Inferior parietal cortex (tissue), 1 donor: Measurements from ENCODE around the gene AQP5.
"Not testable (repeated sequence)": the region's sequence is repeated elsewhere in the genome, so short reads cannot be mapped to it uniquely, and the experiment has no call there.

Experiments used
- DNase-seq: peaks from one replicate; pipeline ENCODE4 v3.0.0-alpha.2; 2016; ENCODE audit errors: extremely low spot score

Gene AQP5

DNA sequence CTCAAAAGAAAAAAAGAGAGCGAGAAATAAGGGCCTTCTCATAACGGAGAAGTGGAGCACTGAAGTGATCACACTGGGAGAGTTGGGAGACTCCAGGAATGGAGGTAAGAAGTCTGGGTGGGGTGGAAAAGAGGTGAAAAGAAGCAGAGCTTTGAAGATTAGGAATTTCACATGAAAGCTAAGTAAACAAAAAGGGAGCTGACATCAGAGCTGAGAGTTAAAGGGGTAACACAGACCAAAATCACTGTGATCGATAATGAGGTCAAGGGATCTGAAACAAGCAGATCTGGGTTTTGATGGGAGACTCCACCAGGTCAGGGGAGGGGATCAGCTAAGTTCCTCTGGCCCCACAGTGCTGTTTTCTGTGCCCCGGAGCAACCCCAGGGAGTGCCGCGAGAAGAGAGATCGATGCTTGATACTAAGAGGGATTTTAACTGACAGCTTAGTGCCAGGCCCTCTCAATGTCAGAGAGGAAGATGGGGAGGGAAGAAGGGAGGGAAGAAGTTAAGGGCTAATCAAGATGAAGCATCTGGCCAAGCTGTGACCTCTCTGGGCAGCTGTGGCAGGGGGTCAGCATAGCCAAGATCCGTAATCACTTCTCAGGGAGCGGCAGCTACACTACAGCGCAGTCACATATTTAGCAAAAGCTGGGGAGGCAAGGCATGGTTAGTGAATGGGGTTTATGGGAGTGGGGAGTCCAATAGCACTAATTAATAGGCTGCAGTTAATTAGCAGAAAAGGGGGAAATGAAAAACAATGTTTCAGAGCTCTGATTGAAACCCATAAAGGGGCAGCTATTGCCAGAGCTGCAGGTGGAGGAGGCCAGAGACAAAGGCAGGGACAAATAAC is 19.1 kb downstream of the AQP5 start:
- no peak for DNase-seq

DNA sequence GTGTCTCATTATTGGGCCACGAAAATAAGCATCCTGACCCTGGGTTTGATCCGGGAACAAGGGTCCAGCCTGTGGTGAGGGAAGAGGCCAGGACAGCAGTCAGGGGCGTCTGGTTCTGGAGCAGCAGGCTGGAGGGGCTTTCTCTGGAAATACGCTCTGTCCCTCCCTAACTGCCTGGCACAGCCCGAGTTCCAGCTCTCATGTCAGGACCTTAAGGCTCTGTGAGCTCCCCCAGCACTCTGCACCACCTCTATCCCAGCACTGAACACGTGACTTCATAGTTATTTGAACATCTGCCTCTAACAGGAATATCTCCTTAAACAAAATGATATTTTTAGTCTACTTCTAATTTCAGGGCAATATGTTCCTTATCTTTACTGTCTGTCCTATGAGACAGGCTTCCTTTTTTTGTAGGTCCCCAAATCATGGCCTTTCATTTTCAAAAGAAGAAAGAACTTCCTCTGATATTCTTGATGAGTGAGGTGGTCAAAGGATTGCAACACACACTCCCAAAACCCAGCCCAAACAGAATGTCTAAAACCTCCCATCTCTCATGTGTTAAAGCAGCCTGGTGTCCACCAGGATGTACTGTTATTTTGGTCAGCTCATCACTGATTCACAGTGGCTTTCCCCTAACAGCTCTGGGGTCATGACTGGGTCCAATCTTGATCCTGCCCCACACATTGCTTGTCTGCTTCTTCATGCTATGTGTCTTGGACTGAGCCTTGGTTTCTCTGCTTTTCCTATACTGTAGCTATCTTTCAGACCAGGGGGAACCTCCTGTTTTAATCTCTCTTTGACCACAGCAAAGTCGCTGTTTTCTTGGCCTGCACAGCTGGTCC is 20.8 kb downstream of the AQP5 start:
- no peak for DNase-seq

DNA sequence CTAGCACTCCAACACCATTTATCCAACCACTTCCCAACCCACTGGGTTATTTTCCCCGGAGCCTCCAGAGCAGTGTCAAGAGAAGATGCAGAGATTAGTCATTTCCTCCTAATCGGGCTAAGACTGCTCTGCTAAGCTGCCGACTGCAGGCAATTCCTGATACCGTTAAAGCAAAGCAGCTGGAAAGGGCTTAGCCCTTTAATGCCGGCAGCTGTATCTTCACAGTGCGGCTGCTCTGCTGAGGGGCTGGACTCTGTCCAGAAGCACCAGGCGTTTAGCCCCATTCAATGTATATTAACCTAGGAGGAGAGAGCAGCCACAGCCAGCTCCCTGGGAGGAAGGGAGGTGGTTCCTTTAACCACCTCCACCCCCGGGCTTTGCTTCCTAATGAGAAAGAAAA is 22.2 kb downstream of the AQP5 start:
- DNase-seq = peak; percentile 58

DNA sequence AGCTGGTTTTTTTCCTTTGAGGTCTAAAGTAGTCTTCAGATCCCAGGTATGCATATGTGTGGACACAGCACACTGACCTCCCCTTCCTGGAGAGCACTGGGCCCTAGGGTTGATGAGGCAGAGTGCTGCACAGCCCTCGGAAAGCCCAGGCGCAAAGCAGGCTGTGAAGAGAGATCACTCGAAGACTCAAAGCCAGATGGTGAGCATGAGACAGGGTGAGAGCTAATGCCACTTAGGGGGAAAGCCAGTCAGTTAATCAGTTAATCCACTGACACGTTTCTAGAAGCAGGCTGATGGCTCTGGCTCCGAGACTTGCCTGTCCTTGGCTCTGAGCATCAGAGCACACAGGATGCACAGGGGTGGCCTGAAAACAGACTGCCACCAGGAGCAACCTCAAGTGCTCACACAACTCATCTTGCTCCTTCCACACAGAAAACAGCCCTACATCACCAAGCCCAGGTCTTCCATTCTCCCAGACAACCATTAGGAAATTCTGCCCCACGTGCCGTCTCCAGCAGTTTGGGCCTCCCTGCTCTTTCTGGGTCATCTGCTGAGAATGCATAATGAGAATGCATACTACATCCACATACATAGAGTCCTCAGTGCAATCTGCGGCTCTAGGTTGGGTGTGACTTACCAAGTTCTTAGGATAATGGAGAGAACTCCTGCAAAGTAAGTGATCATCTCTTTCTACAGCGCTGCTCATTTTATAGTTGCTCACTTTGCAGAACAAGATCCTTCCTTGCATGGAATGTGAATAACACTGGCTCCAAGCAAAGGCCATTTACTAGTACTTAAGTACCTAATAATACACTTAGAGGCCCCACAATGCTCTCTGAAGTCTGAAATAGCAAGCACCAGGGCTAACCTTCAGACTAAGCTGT is 23.0 kb downstream of the AQP5 start:
- DNase-seq = no peak

DNA sequence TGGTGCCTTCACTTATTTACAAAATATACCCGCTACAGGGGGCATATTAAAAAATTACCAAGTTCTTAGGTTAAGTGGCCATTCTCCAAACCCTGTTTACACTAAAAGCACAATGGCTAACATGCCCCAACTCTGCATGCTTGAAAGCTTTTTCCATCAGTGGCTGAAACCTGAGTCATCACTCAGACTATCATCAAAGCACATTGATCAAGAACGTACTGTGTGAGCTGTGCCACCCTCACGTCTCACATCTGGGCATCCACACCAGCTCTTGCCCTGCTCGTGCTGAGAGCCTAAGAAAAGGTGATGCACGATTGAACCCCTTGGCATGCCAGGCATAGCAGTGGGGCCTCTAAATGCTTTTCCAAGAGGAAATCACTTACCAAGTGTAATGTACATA is 24.3 kb downstream of the AQP5 start:
- DNase-seq = no peak

DNA sequence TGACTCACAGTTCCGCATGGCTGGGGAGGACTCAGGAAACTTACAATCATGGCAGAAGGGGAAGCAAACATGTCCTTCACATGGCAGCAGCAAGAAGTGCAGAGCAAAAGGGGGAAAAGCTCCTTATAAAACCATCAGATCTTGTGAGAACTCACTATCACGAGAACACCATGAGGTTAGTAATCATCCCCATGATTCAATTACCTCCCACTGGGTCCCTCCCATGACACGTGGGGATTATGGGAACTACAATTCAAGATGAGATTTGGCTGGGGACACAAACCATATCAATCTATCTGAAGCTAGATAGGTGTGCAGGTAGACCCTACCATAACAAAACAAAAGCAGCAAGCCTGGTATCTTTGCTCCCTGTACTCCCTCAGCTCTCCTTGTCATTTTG is 24.8 kb downstream of the AQP5 start:
- not testable (repeated sequence) for DNase-seq

DNA sequence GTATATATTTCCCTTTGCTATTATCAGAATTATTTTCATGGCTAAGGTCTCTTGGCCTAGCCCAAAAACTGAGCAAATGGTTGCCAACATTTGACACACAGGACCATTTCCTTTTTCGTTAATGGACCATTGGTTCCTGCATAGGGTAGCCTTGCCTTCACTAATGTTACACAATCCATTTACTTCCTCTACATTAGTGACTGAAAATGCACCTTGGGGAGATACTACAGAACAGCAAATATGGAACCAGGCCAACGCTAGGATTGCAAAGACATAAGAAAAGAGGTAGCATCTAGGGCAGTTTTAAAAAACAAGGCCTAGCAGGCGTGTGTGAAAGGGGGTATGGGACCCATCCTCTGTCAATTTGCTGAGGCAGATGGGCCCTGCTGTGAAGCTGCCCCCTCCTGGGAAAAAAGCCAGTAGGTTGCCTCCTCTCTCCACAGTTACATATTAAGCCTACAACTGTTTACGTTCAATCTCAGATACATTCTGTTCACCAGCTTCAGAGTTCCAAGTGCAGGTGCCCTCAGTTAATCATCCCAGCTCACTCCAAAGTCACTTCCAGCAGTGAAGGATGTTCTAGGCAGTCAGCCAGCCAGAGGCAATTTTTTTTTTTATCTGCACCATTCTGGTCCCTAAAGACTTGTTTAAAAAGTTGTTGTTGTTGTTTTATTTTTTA is 26.1 kb downstream of the AQP5 start:
- DNase-seq = no peak

DNA sequence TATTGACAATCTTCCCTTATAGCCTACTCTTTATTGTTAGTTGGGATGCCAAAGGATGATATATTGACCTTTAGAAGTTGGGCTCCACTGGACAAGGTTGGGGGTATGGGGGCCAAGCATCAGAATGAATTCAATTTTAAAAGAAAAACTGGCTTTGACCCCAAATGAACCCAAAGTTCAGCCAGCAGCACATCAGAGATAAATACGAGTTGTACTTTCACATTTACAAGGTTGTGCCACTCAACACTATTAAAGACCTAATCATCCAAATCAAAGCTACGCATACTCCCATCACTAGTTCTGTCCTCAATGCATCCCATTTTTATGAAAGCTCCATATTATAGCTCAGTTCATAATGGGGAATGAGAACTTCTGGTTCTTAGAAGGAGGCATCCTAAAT is 27.7 kb downstream of the AQP5 start:
- not testable (repeated sequence) for DNase-seq

DNA sequence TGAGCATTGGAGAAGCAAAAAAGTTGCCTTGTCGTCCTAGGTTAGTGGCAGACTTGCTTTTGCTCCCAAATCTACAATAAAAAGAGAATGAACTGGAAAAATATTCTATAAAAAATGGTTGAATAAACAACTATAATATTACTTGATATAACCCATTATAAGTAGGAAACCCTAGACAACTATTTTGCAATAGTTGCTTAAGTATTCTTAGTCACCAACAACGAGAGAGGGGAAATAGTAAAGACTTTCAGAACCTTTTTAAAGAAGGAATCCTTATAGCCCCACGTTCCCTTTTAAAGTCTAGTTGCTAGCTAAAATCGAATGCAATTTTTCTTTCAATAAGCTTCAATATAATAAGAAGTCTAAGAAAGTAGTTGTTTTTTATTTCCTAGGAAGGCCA is 28.6 kb downstream of the AQP5 start:
- no peak for DNase-seq

DNA sequence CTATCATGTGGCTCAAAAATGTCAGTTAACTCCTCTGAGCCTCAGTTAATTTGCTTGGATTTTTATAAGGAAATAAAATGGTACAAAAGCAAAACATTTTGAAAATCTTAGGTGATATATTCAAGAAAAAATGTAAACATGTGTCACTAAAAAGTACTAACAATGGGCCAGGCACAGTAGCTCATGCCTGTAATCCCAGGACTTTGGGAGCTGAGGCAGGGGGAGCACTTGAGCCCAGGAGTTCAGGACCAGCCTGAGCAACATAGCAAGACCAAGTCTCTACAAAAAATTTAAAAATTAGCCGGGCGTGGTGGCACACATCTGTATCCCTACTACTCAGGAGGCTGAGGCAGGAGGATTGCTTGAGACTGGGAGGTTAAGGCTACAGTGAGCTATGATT is 36.8 kb downstream of the AQP5 start:
- no peak for DNase-seq

DNA sequence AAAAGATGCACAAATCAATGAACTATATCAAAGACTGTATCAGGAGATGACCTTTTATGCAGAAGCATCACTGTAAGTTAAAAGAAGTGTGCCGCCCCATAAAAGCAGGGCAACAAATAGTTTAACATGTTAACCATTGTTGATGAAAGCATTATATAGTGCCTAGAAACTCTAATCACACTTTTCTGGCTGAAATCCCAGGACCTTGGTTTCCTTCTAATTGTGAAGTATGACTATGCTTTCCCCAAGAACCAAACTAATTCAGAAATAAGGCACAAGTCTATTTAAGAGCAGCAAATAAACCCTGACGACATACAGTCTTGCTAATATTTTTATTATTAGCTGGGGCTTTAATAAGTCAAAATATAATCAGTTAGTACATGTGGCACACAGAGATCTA is 41.9 kb downstream of the AQP5 start:
- DNase-seq = no peak

DNA sequence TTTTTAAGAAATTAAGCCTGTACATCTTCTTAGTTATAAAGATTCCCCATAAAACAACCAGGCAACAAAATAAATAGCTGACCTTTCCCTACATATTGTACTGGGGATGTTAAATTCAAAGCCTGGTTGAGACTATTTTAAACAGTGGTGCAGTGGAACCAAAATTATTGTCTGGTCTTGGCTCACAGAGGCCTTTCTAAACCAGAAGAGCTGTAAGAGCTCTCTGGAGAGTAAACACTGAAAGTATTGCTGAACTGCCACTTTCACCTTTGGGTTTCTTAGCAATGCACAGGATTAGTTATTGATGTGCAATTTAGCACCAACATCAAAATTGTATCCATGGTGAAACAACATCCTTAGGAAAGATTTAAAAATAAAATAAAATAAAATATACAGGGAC is 43.0 kb downstream of the AQP5 start:
- DNase-seq = no peak

DNA sequence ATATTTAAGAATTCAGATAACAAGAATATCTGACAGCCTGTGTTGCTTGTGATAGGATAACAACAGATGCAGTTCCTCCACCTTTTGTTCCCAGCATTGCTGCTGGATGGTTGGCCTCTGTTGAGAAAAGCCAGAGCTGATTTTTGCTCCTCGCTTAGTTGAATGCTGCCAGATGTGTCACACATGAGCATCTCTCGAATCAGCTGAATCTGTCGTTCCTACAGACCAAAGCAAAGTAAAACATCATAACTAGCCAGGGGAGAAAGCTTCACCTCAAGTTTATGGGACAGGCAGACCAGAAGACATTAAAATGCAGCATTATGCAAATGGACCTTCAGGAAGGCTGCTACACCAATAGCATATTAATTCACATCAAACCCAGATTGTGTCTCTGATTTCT is 43.5 kb downstream of the AQP5 start:
- DNase-seq = peak; percentile 51

DNA sequence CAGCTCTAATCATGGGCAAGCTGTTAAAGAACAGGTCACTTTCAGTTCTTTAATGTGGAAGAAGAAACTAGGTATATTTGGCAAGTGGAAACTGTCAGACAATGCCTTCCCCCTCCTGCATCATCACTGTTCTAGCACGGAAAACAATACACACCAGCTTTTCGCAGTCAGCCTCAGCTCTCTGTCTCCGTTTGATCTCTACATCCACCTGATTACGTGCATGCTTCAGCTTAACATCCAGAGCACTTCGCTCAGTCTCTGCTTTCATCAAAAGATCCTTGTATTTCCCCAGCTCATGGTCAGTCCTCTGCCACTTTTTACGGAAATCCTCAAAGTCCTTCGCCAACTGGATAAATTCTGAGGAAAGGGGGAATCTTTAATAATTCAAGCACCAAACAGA is 44.6 kb downstream of the AQP5 start:
- no peak for DNase-seq

DNA sequence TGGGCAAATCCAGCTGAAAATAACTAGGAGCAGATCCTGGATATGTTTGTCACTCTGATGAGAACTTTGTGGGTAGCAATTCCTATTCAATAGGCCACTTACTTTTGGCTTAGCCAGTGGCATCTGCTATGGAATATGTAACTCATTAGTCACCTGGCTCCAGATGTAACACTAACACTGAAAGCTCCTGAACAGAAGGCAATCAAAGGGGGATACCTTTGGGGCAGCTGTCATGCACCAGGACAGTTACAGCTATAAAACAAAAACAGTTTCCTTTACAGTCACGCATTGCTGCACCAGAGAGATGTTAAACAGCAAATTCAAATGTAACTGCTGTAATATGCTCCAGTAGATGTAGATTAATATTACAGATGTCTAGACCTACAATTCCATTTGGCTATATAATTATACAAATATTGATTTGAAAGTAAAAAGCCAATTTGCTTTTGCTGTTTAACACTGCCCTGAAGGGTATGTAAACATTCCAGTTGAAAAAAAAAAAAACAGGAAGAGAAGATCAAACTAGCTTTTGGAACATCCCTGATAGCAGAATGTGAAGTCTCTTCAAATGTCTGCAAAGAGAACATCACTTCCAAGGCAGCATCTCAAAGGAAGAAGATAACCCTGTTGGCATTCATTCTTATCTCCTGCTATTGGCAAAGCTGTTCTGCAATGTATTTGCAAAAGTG is 45.2 kb downstream of the AQP5 start:
- no peak for DNase-seq

DNA sequence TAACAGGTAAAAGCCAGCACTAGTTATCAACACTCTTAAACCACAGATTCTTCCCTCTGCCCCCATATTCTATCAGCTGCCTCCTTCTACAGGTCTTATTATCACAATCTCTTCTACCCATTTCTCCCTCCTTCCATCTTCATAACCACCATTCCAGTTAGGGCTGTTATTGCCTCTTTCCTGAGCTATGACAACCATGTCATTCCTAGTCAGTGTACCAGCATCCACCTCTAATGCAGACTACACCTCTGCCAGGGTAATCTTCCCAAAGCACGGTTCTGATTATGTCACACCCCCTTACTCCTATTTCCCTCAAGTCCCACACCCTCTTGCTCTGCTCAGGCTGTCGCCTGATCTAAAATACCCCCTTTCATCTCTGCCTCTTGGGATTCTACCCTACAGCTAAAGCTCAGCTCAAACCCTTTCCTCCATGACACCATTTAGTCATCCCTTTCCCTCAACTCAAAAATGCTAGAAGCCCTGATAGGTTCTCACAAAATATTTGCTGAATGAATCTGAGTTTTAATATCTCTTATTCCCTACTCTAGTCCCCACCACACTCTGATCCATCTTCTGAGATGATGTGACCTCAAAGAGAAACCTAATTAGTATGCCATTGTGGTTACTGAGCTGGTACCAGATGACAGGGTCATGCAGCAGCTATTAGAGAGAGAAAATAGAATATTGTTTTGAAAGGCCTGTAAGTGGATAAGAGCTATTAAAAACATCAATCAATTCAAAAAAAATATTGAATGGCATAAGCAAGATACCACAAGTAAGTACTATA is 51.9 kb downstream of the AQP5 start:
- peak; percentile 27 for DNase-seq

DNA sequence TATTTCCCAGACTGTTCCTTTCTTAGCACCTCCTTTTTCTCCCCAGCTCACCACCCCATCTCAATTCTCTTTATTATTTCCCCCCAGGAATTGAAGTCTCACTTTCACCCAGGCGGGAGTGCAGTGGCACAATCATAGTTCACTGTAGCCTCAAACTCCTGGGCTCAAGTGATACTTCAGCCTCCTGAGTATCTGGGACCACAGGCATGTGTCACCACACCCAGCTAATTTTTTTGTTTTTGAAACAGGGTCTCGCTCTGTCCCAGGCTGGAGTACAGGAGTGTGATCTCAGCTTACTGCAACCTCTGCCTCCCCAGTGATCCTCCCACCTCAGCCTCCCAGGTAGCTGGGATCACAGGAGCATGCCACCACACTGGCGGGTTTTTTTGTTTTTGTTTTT is 52.7 kb downstream of the AQP5 start:
- DNase-seq = no peak
